ENCODE measurements around the gene CST6. TPM values are rescaled to one million over a fixed set of nuclear protein-coding genes. Genes with fewer than 3 reads are reported as not detected.

Gene CST6
- total and polyA plus RNA-seq, 2 donors (not counting 3 experiments of a cell fraction or from before 2014, with no cell fraction given), result 0.46 to 2.2 TPM

- TF ChIP-seq FOS (IDR thresholded peaks at IDR 0.05; ENCODE audit: borderline replicate concordance, insufficient read depth, low read length) (no peak), MAX (IDR thresholded peaks at IDR 0.05; ENCODE audit: insufficient read depth, insufficient read length) (no peak), CTCF (IDR thresholded peaks at IDR 0.05; ENCODE audit: extremely low read depth in 1 of 2, insufficient read depth in 1 of 2, low read depth in 1 of 2, low read length in 2 of 2) (peak; percentile 91 to 98)
- H3K9ac ChIP-seq (replicated peaks; ENCODE audit: extremely low read depth, insufficient read depth, low read length), result no peak overlapping the region
- no peak overlapping the region for H3K27ac ChIP-seq (ENCODE audit: insufficient read depth, low read depth, low read length)
- peak; percentile 81 for FAIRE-seq
- dilution Hi-C loops (cut with MboI; ENCODE audit: extremely low pct_ligation_motif_present, low sequenced_read_pairs), result no loop called here
- H3K79me2 ChIP-seq (ENCODE audit: control insufficient read depth, insufficient read depth, low read length), result no peaks in the 10 kb centered on the region
- no TSS peak for BruUV-seq (replicated peaks)
- peaks cover 2 to 3% of the 10 kb centered on the region in 2 experiments for H3K27me3 ChIP-seq (ENCODE audit: control insufficient read depth in 2 of 2, insufficient read depth in 2 of 2, low read length in 2 of 2)
- intact Hi-C loops (cut with micrococcal nuclease), result loop anchor here (1.0 to 2.0 kb wide), 3 partner anchors 23 to 56 kb away; partner anchors contain the start of genes BANF1 and EIF1AD
- peak; percentile 69 for DNase-seq (ENCODE audit: low read depth, low spot score)
- CTCF ChIA-PET, result interaction anchor here (0.6 to 2.9 kb wide), 35 partner anchors 9 to 339 kb away, joined by 3 to 31 read pairs (median 5); partner anchors contain the start of genes BANF1, CATSPER1, CST6 and FIBP
- no peak overlapping the region for H3K4me3 ChIP-seq (replicated peaks in 1 of 3; ENCODE audit: insufficient read depth in 1 of 3, low read depth in 1 of 3, low read length in 3 of 3)
- H2AFZ ChIP-seq (ENCODE audit: low read depth, low read length), result no peak overlapping the region
- H3K9me1 ChIP-seq (replicated peaks; ENCODE audit: control insufficient read depth, extremely low read depth, insufficient read depth, low read length), result no peaks in the 10 kb centered on the region
- H3K9me3 ChIP-seq (replicated peaks; ENCODE audit: control insufficient read depth, insufficient read depth, low read length), result no peaks in the 10 kb centered on the region
- no peaks in the 10 kb centered on the region for H4K20me1 ChIP-seq (replicated peaks; ENCODE audit: control insufficient read depth, extremely low read depth, insufficient read depth, low read length)
- H3K36me3 ChIP-seq (ENCODE audit: control insufficient read depth in 2 of 2, extremely low read depth in 1 of 2, insufficient read depth in 2 of 2, low read length in 2 of 2), result no peaks in the 10 kb centered on the region
- H3K4me2 ChIP-seq (ENCODE audit: insufficient read depth, low read length), result no peak overlapping the region
- POLR2A ChIA-PET, result no interaction called here
- H3K4me1 ChIP-seq (ENCODE audit: control insufficient read depth, extremely low read depth, insufficient read depth, low read length), result no peaks in the 10 kb centered on the region
Measured at GRCh38 chr11:66045177-66045639, 33.4 kb downstream of the CST6 start.

GRCh38 chr11:66046901-66047300 is 35.1 kb downstream of the CST6 start:
- Histone ChIP-seq H3K9ac (replicated peaks; ENCODE audit: extremely low read depth, insufficient read depth, low read length) (no peak overlapping the region), H2AFZ (ENCODE audit: low read depth, low read length) (no peak overlapping the region), H3K9me3 (replicated peaks; ENCODE audit: control insufficient read depth, insufficient read depth, low read length) (no peaks in the 10 kb centered on the region), H3K27ac (ENCODE audit: insufficient read depth, low read depth, low read length) (no peak overlapping the region), H4K20me1 (replicated peaks; ENCODE audit: control insufficient read depth, extremely low read depth, insufficient read depth, low read length) (no peaks in the 10 kb centered on the region), H3K9me1 (replicated peaks; ENCODE audit: control insufficient read depth, extremely low read depth, insufficient read depth, low read length) (no peaks in the 10 kb centered on the region), H3K27me3 (ENCODE audit: control insufficient read depth in 2 of 2, insufficient read depth in 2 of 2, low read length in 2 of 2) (peaks cover 2 to 3% of the 10 kb centered on the region in 2 experiments), H3K36me3 (ENCODE audit: control insufficient read depth in 2 of 2, extremely low read depth in 1 of 2, insufficient read depth in 2 of 2, low read length in 2 of 2) (no peaks in the 10 kb centered on the region), H3K4me2 (ENCODE audit: insufficient read depth, low read length) (no peak overlapping the region), H3K4me3 (replicated peaks in 1 of 3; ENCODE audit: insufficient read depth in 1 of 3, low read depth in 1 of 3, low read length in 3 of 3) (no peak overlapping the region), H3K79me2 (ENCODE audit: control insufficient read depth, insufficient read depth, low read length) (no peaks in the 10 kb centered on the region), H3K4me1 (ENCODE audit: control insufficient read depth, extremely low read depth, insufficient read depth, low read length) (peaks cover 7% of the 10 kb centered on the region)
- ChIA-PET CTCF (interaction anchor here (2.7 kb wide), 1 partner anchor 11 kb away, joined by 18 read pairs; no protein-coding TSS in a partner anchor), POLR2A (no interaction called here)
- TF ChIP-seq CTCF (IDR thresholded peaks at IDR 0.05; ENCODE audit: extremely low read depth in 1 of 2, insufficient read depth in 1 of 2, low read depth in 1 of 2, low read length in 2 of 2), result no peak
- TF ChIP-seq FOS (IDR thresholded peaks at IDR 0.05; ENCODE audit: borderline replicate concordance, insufficient read depth, low read length), result no peak
- no peak for TF ChIP-seq JUN (IDR thresholded peaks at IDR 0.05; ENCODE audit: borderline replicate concordance, insufficient read depth, insufficient read length, low read depth)
- TF ChIP-seq MAX (IDR thresholded peaks at IDR 0.05; ENCODE audit: insufficient read depth, insufficient read length), result no peak
- TF ChIP-seq POLR2A (IDR thresholded peaks at IDR 0.05; ENCODE audit: low read depth, low read length), result no peak
- TF ChIP-seq POLR2AphosphoS5 (IDR thresholded peaks at IDR 0.05; ENCODE audit: insufficient read depth, low read depth, low read length), result no peak
- no peak for TF ChIP-seq EZH2 (IDR thresholded peaks at IDR 0.05; ENCODE audit: borderline replicate concordance, low read depth, low read length, severe bottlenecking)
- TF ChIP-seq GATA2 (IDR thresholded peaks at IDR 0.05; ENCODE audit: insufficient read depth, insufficient read length, low read depth, low read length), result no peak
- no peak for TF ChIP-seq MYC (IDR thresholded peaks at IDR 0.05; ENCODE audit: low read depth, low read length)
- no peak for FAIRE-seq
- no peak for DNase-seq (ENCODE audit: low read depth, low spot score)
- intact Hi-C loops (cut with micrococcal nuclease) (no loop called here), dilution Hi-C loops (cut with MboI; ENCODE audit: extremely low pct_ligation_motif_present, low sequenced_read_pairs) (no loop called here)
- no TSS peak for BruUV-seq (replicated peaks)
